Measurements from ENCODE around the gene WDR45B. TPM values are rescaled to one million over a fixed set of nuclear protein-coding genes. Genes with fewer than 3 reads are reported as not detected.

The WDR45B gene
- total RNA-seq, 3 donors from 2014 or later: 74.2 to 118 (median 83.9) TPM

GRCh38 chr17:82619211-82619610 lies 29.0 kb downstream of the WDR45B start:
- no peak for TF ChIP-seq CTCF (IDR thresholded peaks at IDR 0.05)
- TF ChIP-seq POLR2AphosphoS5 (IDR thresholded peaks at IDR 0.05): no peak
- no peak for TF ChIP-seq POLR2A (IDR thresholded peaks at IDR 0.05)
- Histone ChIP-seq H3K4me3 (no peak overlapping the region), H3K9me3 (no peaks in the 10 kb centered on the region), H3K27me3 (no peaks in the 10 kb centered on the region), H3K4me1 (no peaks in the 10 kb centered on the region), H3K27ac (no peak overlapping the region), H3K36me3 (peaks cover 3% of the 10 kb centered on the region)
- intact Hi-C loops (cut with DNase I; ENCODE audit: low total_unique reads): no loop called here
- DNase-seq (ENCODE audit: low spot score in 2 of 2): no peak

- Histone ChIP-seq H3K27ac (no peak overlapping the region), H3K4me1 (no peaks in the 10 kb centered on the region), H3K9me3 (no peaks in the 10 kb centered on the region), H3K36me3 (peaks cover 3% of the 10 kb centered on the region), H3K4me3 (no peak overlapping the region), H3K27me3 (no peaks in the 10 kb centered on the region)
- no peak for TF ChIP-seq POLR2A (IDR thresholded peaks at IDR 0.05)
- no peak for TF ChIP-seq POLR2AphosphoS5 (IDR thresholded peaks at IDR 0.05)
- no peak for TF ChIP-seq CTCF (IDR thresholded peaks at IDR 0.05)
- intact Hi-C loops (cut with DNase I; ENCODE audit: low total_unique reads): no loop called here
- no peak for DNase-seq (ENCODE audit: low spot score in 2 of 2)
These were observed 32.1 kb downstream of the WDR45B start for GRCh38 chr17:82616021-82616711.

- no peak for TF ChIP-seq CTCF (IDR thresholded peaks at IDR 0.05)
- TF ChIP-seq POLR2A (IDR thresholded peaks at IDR 0.05): no peak
- TF ChIP-seq POLR2AphosphoS5 (IDR thresholded peaks at IDR 0.05): no peak
- intact Hi-C loops (cut with DNase I; ENCODE audit: low total_unique reads): loop anchor here (1.0 to 2.0 kb wide), 2 partner anchors 17 to 33 kb away; partner anchors contain the start of gene WDR45B
- no peak overlapping the region for H3K4me3 ChIP-seq
- DNase-seq (ENCODE audit: low spot score in 2 of 2): no peak
- H3K4me1 ChIP-seq: no peaks in the 10 kb centered on the region
- no peak overlapping the region for H3K27ac ChIP-seq
- peaks cover 3% of the 10 kb centered on the region for H3K36me3 ChIP-seq
- H3K9me3 ChIP-seq: no peaks in the 10 kb centered on the region
- no peaks in the 10 kb centered on the region for H3K27me3 ChIP-seq
These were observed 32.9 kb downstream of the WDR45B start for GRCh38 chr17:82615084-82616020.

DNA sequence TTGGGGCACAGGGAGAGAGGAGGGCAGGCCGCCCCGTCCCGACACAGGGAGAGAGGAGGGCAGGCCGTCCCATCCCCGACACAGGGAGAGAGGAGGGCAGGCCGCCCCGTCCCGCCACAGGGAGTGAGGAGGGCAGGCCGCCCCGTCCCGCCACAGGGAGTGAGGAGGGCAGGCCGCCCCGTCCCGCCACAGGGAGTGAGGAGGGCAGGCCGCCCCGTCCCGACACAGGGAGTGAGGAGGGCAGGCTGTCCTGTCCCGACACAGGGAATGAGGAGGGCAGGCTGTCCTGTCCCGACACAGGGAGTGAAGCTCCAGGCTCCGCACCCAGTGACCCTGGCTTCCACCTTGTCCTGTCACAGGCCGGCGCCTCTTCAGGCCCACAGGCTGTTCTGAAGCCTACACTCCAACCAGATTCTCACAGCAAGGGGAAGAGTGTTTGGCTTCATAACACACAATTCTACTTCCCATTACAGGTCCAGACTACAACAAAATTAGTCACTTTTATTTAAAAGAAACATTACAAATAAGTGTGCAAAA lies 34.1 kb downstream of the WDR45B start:
- TF ChIP-seq POLR2A (IDR thresholded peaks at IDR 0.05) (no peak), POLR2AphosphoS5 (IDR thresholded peaks at IDR 0.05) (no peak), CTCF (IDR thresholded peaks at IDR 0.05) (no peak)
- intact Hi-C loops (cut with DNase I; ENCODE audit: low total_unique reads): loop anchor here (2.0 kb wide), 1 partner anchor 15 kb away; no protein-coding TSS in a partner anchor
- Histone ChIP-seq H3K27me3 (no peaks in the 10 kb centered on the region), H3K4me1 (no peaks in the 10 kb centered on the region), H3K27ac (peak overlapping the region in 1 of 2 donors; percentile 36), H3K36me3 (peaks cover 3% of the 10 kb centered on the region), H3K9me3 (no peaks in the 10 kb centered on the region), H3K4me3 (no peak overlapping the region)
- DNase-seq (ENCODE audit: low spot score in 2 of 2): no peak

Measured in breast epithelium (tissue), 4 donors.